ENCODE measurements around the gene ATL2.

GRCh38 chr2:38284971-38285370 is 92.1 kb downstream of the ATL2 start:
- TF ChIP-seq, protein P1, sequence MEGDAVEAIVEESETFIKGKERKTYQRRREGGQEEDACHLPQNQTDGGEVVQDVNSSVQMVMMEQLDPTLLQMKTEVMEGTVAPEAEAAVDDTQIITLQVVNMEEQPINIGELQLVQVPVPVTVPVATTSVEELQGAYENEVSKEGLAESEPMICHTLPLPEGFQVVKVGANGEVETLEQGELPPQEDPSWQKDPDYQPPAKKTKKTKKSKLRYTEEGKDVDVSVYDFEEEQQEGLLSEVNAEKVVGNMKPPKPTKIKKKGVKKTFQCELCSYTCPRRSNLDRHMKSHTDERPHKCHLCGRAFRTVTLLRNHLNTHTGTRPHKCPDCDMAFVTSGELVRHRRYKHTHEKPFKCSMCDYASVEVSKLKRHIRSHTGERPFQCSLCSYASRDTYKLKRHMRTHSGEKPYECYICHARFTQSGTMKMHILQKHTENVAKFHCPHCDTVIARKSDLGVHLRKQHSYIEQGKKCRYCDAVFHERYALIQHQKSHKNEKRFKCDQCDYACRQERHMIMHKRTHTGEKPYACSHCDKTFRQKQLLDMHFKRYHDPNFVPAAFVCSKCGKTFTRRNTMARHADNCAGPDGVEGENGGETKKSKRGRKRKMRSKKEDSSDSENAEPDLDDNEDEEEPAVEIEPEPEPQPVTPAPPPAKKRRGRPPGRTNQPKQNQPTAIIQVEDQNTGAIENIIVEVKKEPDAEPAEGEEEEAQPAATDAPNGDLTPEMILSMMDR (IDR thresholded peaks at IDR 0.05; ENCODE audit: low read length), result no peak
- no peak for TF ChIP-seq EZH2 (IDR thresholded peaks at IDR 0.05; ENCODE audit: borderline replicate concordance, low read length)
